ENCODE data around the gene ANKRD13D. TPM values are rescaled to one million over a fixed set of nuclear protein-coding genes. Genes with fewer than 3 reads are reported as not detected.

Gene ANKRD13D
- total RNA-seq, 1 donor from 2014 or later, result 198 TPM

GRCh38 chr11:67314218-67314617 lies 25.1 kb downstream of the ANKRD13D start:
- intact Hi-C loops (cut with micrococcal nuclease), result loop anchor here (10.0 kb wide), 2 partner anchors 199 to 229 kb away; partner anchors contain the start of gene KDM2A

GRCh38 chr11:67315325-67315909 lies 26.3 kb downstream of the ANKRD13D start:
- intact Hi-C loops (cut with micrococcal nuclease), result loop anchor here (10.0 kb wide), 2 partner anchors 201 to 231 kb away; partner anchors contain the start of gene KDM2A

GRCh38 chr11:67316882-67317204 lies 27.7 kb downstream of the ANKRD13D start:
- intact Hi-C loops (cut with micrococcal nuclease), result loop anchor here (1.0 to 10.0 kb wide), 8 partner anchors 29 to 263 kb away; partner anchors contain the start of genes KDM2A and POLD4

- intact Hi-C loops (cut with micrococcal nuclease), result loop anchor here (1.0 to 10.0 kb wide), 8 partner anchors 29 to 263 kb away; partner anchors contain the start of genes KDM2A and POLD4
Measured at GRCh38 chr11:67317205-67317887, 28.2 kb downstream of the ANKRD13D start.

GRCh38 chr11:67317888-67318555 lies 28.9 kb downstream of the ANKRD13D start:
- intact Hi-C loops (cut with micrococcal nuclease), result loop anchor here (1.0 to 10.0 kb wide), 9 partner anchors 30 to 264 kb away; partner anchors contain the start of genes KDM2A and POLD4

- intact Hi-C loops (cut with micrococcal nuclease), result loop anchor here (2.0 to 10.0 kb wide), 3 partner anchors 64 to 234 kb away; partner anchors contain the start of gene KDM2A
Measured at GRCh38 chr11:67318876-67319275, 29.8 kb downstream of the ANKRD13D start.

- intact Hi-C loops (cut with micrococcal nuclease), result no loop called here
Measured at GRCh38 chr11:67320011-67320410, 30.9 kb downstream of the ANKRD13D start.

GRCh38 chr11:67320691-67321090 lies 31.6 kb downstream of the ANKRD13D start:
- intact Hi-C loops (cut with micrococcal nuclease), result no loop called here

GRCh38 chr11:67321313-67321871 lies 32.3 kb downstream of the ANKRD13D start:
- intact Hi-C loops (cut with micrococcal nuclease), result no loop called here

- intact Hi-C loops (cut with micrococcal nuclease), result no loop called here
Measured at GRCh38 chr11:67322049-67322448, 32.9 kb downstream of the ANKRD13D start.

- intact Hi-C loops (cut with micrococcal nuclease), result no loop called here
Measured at GRCh38 chr11:67323526-67323925, 34.4 kb downstream of the ANKRD13D start.

GRCh38 chr11:67332081-67332691 lies 43.1 kb downstream of the ANKRD13D start:
- intact Hi-C loops (cut with micrococcal nuclease), result no loop called here

GRCh38 chr11:67337257-67337656 lies 48.2 kb downstream of the ANKRD13D start:
- intact Hi-C loops (cut with micrococcal nuclease), result no loop called here

- intact Hi-C loops (cut with micrococcal nuclease), result no loop called here
Measured at GRCh38 chr11:67344264-67344663, 55.2 kb downstream of the ANKRD13D start.

- intact Hi-C loops (cut with micrococcal nuclease), result no loop called here
Measured at GRCh38 chr11:67345247-67345919, 56.3 kb downstream of the ANKRD13D start.

- intact Hi-C loops (cut with micrococcal nuclease), result no loop called here
Measured at GRCh38 chr11:67345920-67346819, 57.1 kb downstream of the ANKRD13D start.

GRCh38 chr11:67347964-67348749 lies 59.1 kb downstream of the ANKRD13D start:
- intact Hi-C loops (cut with micrococcal nuclease), result no loop called here

GRCh38 chr11:67349036-67349435 lies 59.9 kb downstream of the ANKRD13D start:
- intact Hi-C loops (cut with micrococcal nuclease), result no loop called here

GRCh38 chr11:67349457-67349856 lies 60.4 kb downstream of the ANKRD13D start:
- intact Hi-C loops (cut with micrococcal nuclease), result no loop called here
